GM10248 (cell line): ENCODE data around the gene CCDC57.

Experiments
- CTCF ChIA-PET: fragments of 300-600 bp; sonication (Branson Sonifier 250); formaldehyde crosslinking; extraction: SDS; loops from one replicate; lab custom pipeline; 2021; ENCODE audit warnings: antibody characterized with exemption; lab: Yijun Ruan, JAX
- POLR2A ChIA-PET: fragments of 350-650 bp; sonication (Branson Sonifier 250); formaldehyde crosslinking; extraction: SDS; loops from one replicate; lab custom pipeline; 2020; ENCODE audit warnings: antibody characterized with exemption; lab: Yijun Ruan, JAX
- DNase-seq: peaks from one replicate; pipeline ENCODE4 v3.0.0; 2012; ENCODE audit errors: extremely low spot score
- CTCF ChIP-seq: IDR thresholded peaks from 2 replicates; pipeline ENCODE4 v1.5.1; 2012; ENCODE audit warnings: mild to moderate bottlenecking, low read depth; ENCODE audit errors: extremely low read depth, missing control alignments, control extremely low read depth

CCDC57 gene

GRCh38 chr17:82059272-82060000 is 153.2 kb downstream of the CCDC57 start:
- CTCF ChIA-PET = interaction anchor here (0.8 kb wide), 1 partner anchor 290 kb away, joined by 3 read pairs; no protein-coding TSS in a partner anchor
- DNase-seq = no peak
- POLR2A ChIA-PET = no interaction called here
- no peak for TF ChIP-seq CTCF

DNA sequence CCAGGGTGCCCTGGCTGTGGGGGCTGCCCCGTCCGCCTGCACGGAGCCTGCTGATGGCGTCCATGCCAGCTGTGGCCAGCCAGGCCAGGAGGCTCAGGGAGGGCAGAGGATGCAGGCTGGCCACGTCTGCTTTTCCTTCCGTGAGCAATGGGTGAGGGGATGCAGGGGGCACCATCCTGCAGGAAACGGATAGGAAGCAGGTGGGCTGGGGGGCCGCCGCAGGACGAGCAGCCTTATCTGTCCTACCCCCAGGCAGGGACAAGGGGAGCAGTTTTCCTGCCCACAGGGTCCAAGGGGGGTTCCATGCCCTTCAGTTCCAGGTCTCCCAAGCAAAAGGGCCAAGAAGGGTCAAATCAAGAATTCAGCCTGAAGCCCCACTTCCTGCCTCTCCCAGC is 153.8 kb downstream of the CCDC57 start:
- no peak for TF ChIP-seq CTCF
- ChIA-PET POLR2A (no interaction called here), CTCF (interaction anchor here (0.8 kb wide), 1 partner anchor 291 kb away, joined by 3 read pairs; no protein-coding TSS in a partner anchor)
- no peak for DNase-seq

- TF ChIP-seq CTCF = no peak
- ChIA-PET POLR2A (no interaction called here), CTCF (no interaction called here)
Measured at GRCh38 chr17:82058230-82058854, 154.3 kb downstream of the CCDC57 start.

DNA sequence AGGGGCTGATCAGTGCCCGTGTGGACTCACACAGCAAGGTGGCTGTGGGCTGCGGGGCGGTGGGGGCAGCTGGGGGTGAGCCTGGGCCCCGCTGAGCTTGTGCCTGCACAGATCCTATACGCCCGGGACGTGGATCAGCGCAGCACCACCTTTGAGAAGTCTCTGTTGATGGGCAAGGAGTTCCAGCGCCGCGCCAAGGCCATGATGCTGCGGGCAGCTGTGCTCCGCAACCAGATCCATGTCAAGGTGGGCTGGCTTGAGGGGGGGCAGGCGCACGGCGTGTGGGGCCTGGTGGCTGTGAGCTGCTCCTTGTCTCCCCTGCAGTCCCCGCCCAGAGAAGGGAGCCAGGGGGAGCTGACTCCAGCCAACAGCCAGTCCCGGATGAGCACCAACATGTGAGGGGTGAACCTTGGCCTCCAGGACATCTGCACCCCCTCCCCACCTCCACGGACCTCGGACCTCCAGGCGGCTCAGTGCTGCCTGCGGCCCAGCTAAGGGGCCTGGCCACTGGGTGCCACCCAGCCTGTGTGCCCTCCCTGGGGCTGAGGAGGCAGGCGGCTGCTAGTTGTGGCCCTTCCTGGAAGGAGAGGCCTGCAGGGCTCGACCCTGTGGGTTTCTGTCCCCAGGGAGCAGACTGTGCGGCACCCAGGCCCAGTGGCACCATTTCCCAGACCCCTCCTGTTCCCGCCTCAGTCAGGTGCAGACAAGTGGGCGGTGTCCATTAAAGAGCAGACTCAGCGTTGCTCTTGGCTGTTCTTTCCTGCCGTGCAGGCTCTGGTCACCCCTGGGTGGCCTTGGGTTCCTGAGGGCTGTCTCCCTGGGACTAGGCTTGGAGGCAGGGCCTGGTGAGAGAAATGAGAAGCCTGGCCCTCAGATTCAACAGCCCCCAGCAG is 155.7 kb downstream of the CCDC57 start:
- DNase-seq = no peak
- POLR2A ChIA-PET = interaction anchor here (1.1 kb wide), 1 partner anchor 19 kb away, joined by 3 read pairs; the partner anchor contains the start of gene DCXR

More at GRCh38 chr17:82058230-82058854, 154.3 kb downstream of the CCDC57 start:
- DNase-seq = no peak

GRCh38 chr17:82055965-82056728 is 156.5 kb downstream of the CCDC57 start:
- POLR2A ChIA-PET = interaction anchor here (1.1 kb wide), 1 partner anchor 18 kb away, joined by 3 read pairs; the partner anchor contains the start of gene DCXR
- no peak for TF ChIP-seq CTCF
- CTCF ChIA-PET = interaction anchor here (0.9 to 1.5 kb wide), 5 partner anchors 10 to 98 kb away, joined by 3 to 5 read pairs (median 3); partner anchors contain the start of genes DCXR and DUS1L
- DNase-seq = no peak

More for the DNA sequence above, 155.7 kb downstream of the CCDC57 start:
- no peak for TF ChIP-seq CTCF
- CTCF ChIA-PET = interaction anchor here (0.9 to 1.5 kb wide), 4 partner anchors 9 to 98 kb away, joined by 3 to 5 read pairs (median 4); partner anchors contain the start of genes DCXR and DUS1L
